HG03439 (cell line): ENCODE measurements around the gene SYT8.

ENCODE experiments used
- ATAC-seq: cut with Tn5 transposase; IDR thresholded peaks from one replicate; pipeline ENCODE4 v1.9.1; 2021; ENCODE audit warnings: mild to moderate bottlenecking, moderate library complexity; ENCODE audit not compliant: unreplicated experiment

SYT8 gene

GRCh38 chr11:1817000-1817399 is 17.8 kb upstream of the SYT8 start:
- ATAC-seq, result no peak

- ATAC-seq, result no peak
These were observed 17.3 kb upstream of the SYT8 start for GRCh38 chr11:1817511-1817910.

GRCh38 chr11:1819074-1819473 is 15.7 kb upstream of the SYT8 start:
- no peak for ATAC-seq

GRCh38 chr11:1820463-1821325 is 14.1 kb upstream of the SYT8 start:
- no peak for ATAC-seq

DNA sequence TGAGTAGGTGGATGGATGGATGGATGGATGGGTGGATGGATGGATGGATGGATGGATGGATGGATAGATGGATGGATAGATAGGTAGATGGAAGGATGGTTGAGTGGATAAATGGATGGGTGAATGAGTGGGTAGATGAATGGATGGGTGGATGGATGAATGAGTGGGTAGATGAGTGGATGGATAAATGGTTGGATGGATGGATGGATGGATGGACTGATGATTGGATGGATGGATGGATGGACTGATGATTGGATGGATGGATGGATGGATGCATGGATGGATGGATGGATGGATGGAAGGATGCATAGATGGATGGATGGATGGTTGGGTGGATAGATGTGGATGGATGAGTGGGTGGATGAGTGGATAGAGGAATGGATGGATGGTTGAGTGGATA is 13.2 kb upstream of the SYT8 start:
- no peak for ATAC-seq

DNA sequence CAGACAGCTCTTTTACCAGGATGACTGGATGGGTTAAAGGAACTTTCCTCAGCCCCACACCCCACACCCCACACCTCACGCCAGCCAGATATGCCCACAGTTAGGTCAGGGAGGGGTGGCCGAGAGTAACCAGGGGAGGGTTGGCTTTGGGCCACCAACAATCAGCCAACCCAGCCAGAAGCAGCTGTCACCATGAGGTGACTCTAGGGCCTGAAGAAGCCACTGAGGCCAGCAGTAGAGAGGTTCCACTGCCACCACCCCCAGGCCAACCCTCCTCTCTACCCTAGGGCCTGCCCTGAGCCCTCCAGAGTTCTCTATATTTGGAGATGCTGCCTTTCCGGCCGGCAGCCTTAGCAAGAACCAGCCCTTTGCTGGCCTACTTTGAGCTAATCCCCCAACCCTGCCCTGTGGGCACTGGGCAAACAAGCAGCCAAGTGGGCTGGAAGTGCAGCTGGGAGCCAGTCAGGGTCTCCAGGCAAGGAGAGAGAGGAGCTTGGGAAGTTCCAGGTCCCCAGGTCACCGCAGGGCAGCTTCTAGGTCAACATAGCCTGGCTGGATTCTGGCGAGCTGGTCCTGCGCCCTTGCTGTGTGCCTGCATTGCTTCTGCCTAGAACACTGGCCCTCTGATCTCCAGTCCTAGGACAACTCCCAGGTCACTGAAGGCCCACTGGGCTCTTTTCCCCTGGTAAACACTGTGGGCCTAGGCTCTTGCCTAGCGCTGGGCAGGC is 12.0 kb upstream of the SYT8 start:
- ATAC-seq, result no peak

DNA sequence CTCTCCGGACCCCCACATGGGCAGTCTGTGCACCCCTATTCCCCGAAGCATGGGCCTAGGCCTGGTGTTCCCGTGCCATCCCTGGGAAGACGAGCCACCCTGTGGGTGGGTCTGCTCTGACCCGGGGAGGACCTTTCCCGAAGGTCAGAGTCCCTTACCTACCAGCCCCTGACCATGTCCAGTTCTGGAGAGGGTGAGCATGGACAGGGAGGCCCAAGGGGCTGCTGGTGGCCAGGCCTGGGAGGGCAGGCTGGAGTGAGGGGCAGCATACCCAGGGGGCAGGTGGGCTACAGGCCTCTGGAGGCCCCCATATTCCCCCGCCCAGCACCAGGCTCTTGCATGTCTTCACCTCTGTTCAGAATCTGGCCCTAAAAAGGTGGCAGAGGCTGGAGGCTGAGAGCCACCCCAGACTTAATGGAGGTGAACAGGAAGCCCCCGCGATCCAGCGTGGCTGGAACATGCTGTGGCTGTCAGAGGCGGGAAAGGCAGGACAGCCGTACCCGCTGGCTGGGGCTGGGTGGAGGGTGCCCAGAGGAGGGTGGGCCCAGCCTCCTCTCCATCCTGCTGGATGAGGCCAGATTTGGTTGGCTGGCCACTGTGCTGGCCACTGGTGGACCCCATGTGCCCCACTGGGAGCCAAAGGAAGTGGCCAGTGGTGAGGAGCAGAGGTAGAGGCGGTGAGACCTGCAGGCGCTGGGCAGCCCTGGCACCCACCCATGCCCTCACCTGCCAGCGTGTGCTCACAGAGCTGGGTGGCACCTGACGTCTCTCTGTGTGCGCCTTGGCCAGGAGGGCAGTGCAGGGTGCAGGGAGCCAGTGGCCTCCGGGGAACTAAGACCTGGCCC is 11.2 kb upstream of the SYT8 start:
- ATAC-seq, result no peak

GRCh38 chr11:1824221-1825038 is 10.4 kb upstream of the SYT8 start:
- no peak for ATAC-seq

DNA sequence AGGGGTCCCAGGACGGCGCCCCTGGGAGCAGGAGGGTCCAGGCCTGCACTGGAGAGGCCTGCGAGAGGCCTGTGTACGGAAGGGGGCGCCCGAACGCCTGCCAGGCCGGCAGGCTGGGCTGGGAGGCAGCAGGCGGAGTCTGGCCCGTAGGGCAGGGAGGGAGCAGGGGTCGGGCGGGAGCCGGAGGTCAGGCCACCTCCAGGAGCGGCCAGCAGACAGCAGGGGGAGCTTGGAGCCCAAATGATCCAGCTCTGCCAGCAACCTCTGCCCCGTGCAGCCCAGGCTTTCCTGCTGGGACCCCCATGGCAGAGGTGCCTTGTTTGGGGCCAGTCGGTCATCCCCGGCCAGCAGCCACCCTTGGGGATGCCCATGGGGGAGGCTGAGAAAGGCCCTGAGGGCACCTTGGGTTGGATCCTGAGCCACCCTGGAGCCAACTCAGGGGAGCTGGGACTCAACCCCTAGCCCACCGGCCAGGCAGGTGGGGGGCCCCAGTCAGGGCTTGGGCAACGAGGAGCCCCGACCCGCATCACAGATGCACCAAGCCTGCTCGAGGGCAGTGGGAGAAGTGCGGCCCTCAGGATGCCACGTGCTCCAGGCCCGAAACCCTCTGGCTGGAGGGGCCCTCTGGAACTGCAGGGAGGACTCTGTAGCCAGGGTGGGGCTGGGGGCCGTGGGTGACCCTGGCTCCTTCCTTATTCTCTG is 9.6 kb upstream of the SYT8 start:
- no peak for ATAC-seq

GRCh38 chr11:1825785-1826451 is 8.9 kb upstream of the SYT8 start:
- ATAC-seq, result no peak

DNA sequence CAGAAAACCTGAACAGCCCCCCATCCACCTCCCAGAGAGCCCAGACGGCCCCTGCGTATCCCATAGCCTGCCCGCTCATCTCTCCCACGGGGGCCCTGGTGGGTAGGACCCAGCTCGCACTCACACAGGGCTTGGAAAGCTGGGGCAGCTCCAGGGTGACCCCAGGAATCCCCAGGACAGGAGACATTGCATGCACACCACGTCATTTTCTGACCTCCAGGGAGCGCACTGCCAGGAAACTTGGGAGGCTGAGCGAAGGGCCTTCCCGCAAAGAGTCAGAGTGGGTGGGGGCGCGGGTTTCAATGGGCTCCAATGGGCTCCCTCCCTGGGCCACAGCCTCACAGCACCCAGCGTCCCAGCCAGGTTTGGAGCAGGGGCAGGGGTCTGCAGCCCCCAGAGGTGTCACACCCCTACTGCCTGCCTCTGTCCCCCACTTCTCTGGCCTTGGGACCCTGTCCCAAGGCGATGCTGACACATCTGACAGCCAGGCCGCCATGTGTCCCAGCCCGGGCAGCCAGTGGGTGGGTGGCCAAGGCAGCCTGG is 8.2 kb upstream of the SYT8 start:
- no peak for ATAC-seq

- no peak for ATAC-seq
These were observed 7.5 kb upstream of the SYT8 start for GRCh38 chr11:1827095-1827813.

- no peak for ATAC-seq
These were observed 6.9 kb upstream of the SYT8 start for GRCh38 chr11:1827931-1828330.

DNA sequence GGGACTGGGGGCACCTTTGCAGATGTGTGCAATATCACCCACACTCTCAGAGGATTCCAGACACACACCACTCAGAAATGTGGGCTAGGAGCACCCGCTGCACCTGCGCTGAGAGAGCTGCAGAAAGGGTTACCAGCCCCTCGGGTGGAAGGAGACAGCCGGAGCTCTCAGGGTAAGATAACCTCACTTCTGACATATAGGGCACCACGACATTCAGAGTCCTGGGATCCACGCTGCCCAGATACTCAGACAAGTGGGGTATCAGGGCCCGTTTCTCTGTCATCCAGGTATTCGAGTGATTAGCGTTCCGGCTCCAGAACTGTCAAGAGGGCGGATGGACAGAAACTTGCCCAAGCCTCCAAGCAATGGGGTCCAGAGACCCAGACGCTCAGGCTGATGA is 6.2 kb upstream of the SYT8 start:
- ATAC-seq, result no peak

- no peak for ATAC-seq
These were observed 5.6 kb upstream of the SYT8 start for GRCh38 chr11:1829039-1829820.

GRCh38 chr11:1830004-1830321 is 4.8 kb upstream of the SYT8 start:
- ATAC-seq, result no peak

- ATAC-seq, result no peak
These were observed 4.2 kb upstream of the SYT8 start for GRCh38 chr11:1830322-1831223.
